HG03521 (cell line): ENCODE measurements around the gene OLFML1.

Experiments
- ATAC-seq: cut with Tn5 transposase; IDR thresholded peaks from one replicate; pipeline ENCODE4 v1.9.1; 2021; ENCODE audit warnings: mild to moderate bottlenecking, moderate library complexity; ENCODE audit not compliant: unreplicated experiment

Gene OLFML1

GRCh38 chr11:7473717-7474116, 11.6 kb upstream of the OLFML1 start:
- ATAC-seq = peak; percentile 87

- ATAC-seq = no peak
Observed at GRCh38 chr11:7480113-7480512, 5.2 kb upstream of the OLFML1 start.

- no peak for ATAC-seq
Observed at GRCh38 chr11:7484131-7484530, 1.2 kb upstream of the OLFML1 start.

GRCh38 chr11:7484645-7485044, 661 bp upstream of the OLFML1 start:
- no peak for ATAC-seq

GRCh38 chr11:7486098-7486780, 933 bp downstream of the OLFML1 start:
- ATAC-seq = no peak

- ATAC-seq = no peak
Observed at GRCh38 chr11:7486781-7487140, 1.5 kb downstream of the OLFML1 start.

- ATAC-seq = no peak
Observed at GRCh38 chr11:7487360-7487759, 2.1 kb downstream of the OLFML1 start.

- no peak for ATAC-seq
Observed at GRCh38 chr11:7488681-7489080, 3.4 kb downstream of the OLFML1 start.

GRCh38 chr11:7489376-7489775, 4.1 kb downstream of the OLFML1 start:
- ATAC-seq = no peak

- no peak for ATAC-seq
Observed at GRCh38 chr11:7490054-7490453, 4.7 kb downstream of the OLFML1 start.

- no peak for ATAC-seq
Observed at GRCh38 chr11:7490535-7490934, 5.2 kb downstream of the OLFML1 start.

GRCh38 chr11:7492253-7492652, 6.9 kb downstream of the OLFML1 start:
- no peak for ATAC-seq

GRCh38 chr11:7493670-7494069, 8.4 kb downstream of the OLFML1 start:
- ATAC-seq = no peak

- ATAC-seq = no peak
Observed at GRCh38 chr11:7494086-7494745, 8.9 kb downstream of the OLFML1 start.

GRCh38 chr11:7495882-7496551, 10.7 kb downstream of the OLFML1 start:
- peak; percentile 91 for ATAC-seq

GRCh38 chr11:7498193-7498592, 12.9 kb downstream of the OLFML1 start:
- no peak for ATAC-seq

- no peak for ATAC-seq
Observed at GRCh38 chr11:7499081-7499480, 13.8 kb downstream of the OLFML1 start.

- ATAC-seq = no peak
Observed at GRCh38 chr11:7500251-7500650, 14.9 kb downstream of the OLFML1 start.

GRCh38 chr11:7501251-7501650, 15.9 kb downstream of the OLFML1 start:
- no peak for ATAC-seq

- ATAC-seq = no peak
Observed at GRCh38 chr11:7501894-7502293, 16.6 kb downstream of the OLFML1 start.

GRCh38 chr11:7506243-7506642, 20.9 kb downstream of the OLFML1 start:
- ATAC-seq = no peak

GRCh38 chr11:7508087-7508486, 22.8 kb downstream of the OLFML1 start:
- no peak for ATAC-seq
